ENCODE measurements around the gene ARHGDIB.

Gene ARHGDIB

GRCh38 chr12:14942196-14942931, 19.0 kb downstream of the ARHGDIB start:
- DNase-seq (ENCODE audit: insufficient read length, low spot score) = no peak
- peak; percentile 38 for FAIRE-seq
- TF ChIP-seq SPI1 (IDR thresholded peaks at IDR 0.05; ENCODE audit: low read depth, low read length) (no peak), POLR2A (IDR thresholded peaks at IDR 0.05; ENCODE audit: low read depth, low read length) (no peak), POU2F2 (IDR thresholded peaks at IDR 0.05; ENCODE audit: low read depth, low read length) (no peak), POLR2AphosphoS5 (IDR thresholded peaks at IDR 0.05; ENCODE audit: low read depth, low read length) (no peak), PAX5 (IDR thresholded peaks at IDR 0.05; ENCODE audit: insufficient read depth, low read length, severe bottlenecking) (no peak), TAF1 (IDR thresholded peaks at IDR 0.05; ENCODE audit: low read depth, low read length) (no peak)

DNA sequence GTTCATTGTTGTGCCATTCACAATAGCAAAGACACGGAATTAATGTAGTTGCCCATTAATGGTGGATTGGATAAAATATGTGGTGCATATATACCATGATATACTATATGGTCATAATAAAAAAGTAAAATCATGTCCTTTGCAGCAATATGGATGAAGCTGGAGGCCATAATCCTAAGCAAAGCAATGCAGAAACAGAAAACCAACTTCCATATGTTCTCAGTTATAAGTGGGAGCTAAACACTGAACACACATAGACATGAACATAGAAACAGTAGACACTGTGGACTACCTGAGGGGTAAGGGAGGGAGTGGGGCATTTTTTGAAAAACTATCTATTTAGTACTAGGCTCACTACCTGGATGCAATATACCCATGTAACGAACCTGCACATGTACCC, 20.0 kb downstream of the ARHGDIB start:
- 0 out of 2 replicates have a peak, but pooled peaks have one; percentile 15 for TF ChIP-seq POLR2A (IDR thresholded peaks at IDR 0.05; ENCODE audit: low read depth, low read length)
- peak; percentile 54; the same call in 1 of the 2 replicates for TF ChIP-seq POLR2AphosphoS5 (IDR thresholded peaks at IDR 0.05; ENCODE audit: low read depth, low read length)
- no peak for TF ChIP-seq SPI1 (IDR thresholded peaks at IDR 0.05; ENCODE audit: low read depth, low read length)
- peak; percentile 9 for FAIRE-seq
- DNase-seq (ENCODE audit: insufficient read length, low spot score) = no peak

GRCh38 chr12:14938301-14938700, 23.1 kb downstream of the ARHGDIB start, which contains the start of gene ERP27:
Gene ERP27 (minus strand): TSS chr12:14938537. CDS start chr12:14938508, 29 bp downstream.
- FAIRE-seq = no peak
- TF ChIP-seq POU2F2 (IDR thresholded peaks at IDR 0.05; ENCODE audit: low read depth, low read length) (no peak), SPI1 (IDR thresholded peaks at IDR 0.05; ENCODE audit: low read depth, low read length) (no peak), TAF1 (IDR thresholded peaks at IDR 0.05; ENCODE audit: low read depth, low read length) (no peak), POLR2A (IDR thresholded peaks at IDR 0.05; ENCODE audit: low read depth, low read length) (no peak), POLR2AphosphoS5 (IDR thresholded peaks at IDR 0.05; ENCODE audit: low read depth, low read length) (no peak), PAX5 (IDR thresholded peaks at IDR 0.05; ENCODE audit: insufficient read depth, low read length, severe bottlenecking) (no peak)
- no peak for DNase-seq (ENCODE audit: insufficient read length, low spot score)

DNA sequence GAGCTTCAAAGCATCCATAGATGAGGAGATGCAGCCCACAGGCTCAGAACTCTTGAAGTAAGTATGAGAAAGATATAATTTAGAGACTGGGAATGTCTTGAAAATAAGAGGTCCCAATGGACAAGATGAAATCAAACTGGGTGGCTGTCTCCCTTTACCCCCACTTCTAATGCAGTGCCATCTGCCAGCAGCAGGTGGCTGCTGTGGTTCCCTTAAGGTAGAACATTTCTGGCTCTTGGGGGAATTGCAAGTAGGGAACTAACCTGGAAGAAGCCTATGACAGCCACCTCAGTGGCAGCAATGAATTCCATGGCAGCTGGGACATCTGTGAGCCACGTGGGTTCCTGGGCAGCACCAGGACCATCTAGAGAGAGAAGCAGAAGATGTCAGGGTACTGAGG, 23.7 kb downstream of the ARHGDIB start:
- FAIRE-seq = no peak
- no peak for DNase-seq (ENCODE audit: insufficient read length, low spot score)
- TF ChIP-seq PAX5 (IDR thresholded peaks at IDR 0.05; ENCODE audit: insufficient read depth, low read length, severe bottlenecking) (no peak), POU2F2 (IDR thresholded peaks at IDR 0.05; ENCODE audit: low read depth, low read length) (no peak), POLR2A (IDR thresholded peaks at IDR 0.05; ENCODE audit: low read depth, low read length) (no peak)

GRCh38 chr12:14937014-14937413, 24.4 kb downstream of the ARHGDIB start:
- TF ChIP-seq POU2F2 (IDR thresholded peaks at IDR 0.05; ENCODE audit: low read depth, low read length) (no peak), POLR2A (IDR thresholded peaks at IDR 0.05; ENCODE audit: low read depth, low read length) (no peak), PAX5 (IDR thresholded peaks at IDR 0.05; ENCODE audit: insufficient read depth, low read length, severe bottlenecking) (no peak), TAF1 (IDR thresholded peaks at IDR 0.05; ENCODE audit: low read depth, low read length) (no peak), SPI1 (IDR thresholded peaks at IDR 0.05; ENCODE audit: low read depth, low read length) (no peak), POLR2AphosphoS5 (IDR thresholded peaks at IDR 0.05; ENCODE audit: low read depth, low read length) (no peak)
- FAIRE-seq = no peak
- no peak for DNase-seq (ENCODE audit: insufficient read length, low spot score)

GRCh38 chr12:14936224-14936861, 25.1 kb downstream of the ARHGDIB start:
- FAIRE-seq = no peak
- no peak for TF ChIP-seq POLR2AphosphoS5 (IDR thresholded peaks at IDR 0.05; ENCODE audit: low read depth, low read length)
- no peak for TF ChIP-seq POLR2A (IDR thresholded peaks at IDR 0.05; ENCODE audit: low read depth, low read length)
- no peak for TF ChIP-seq PAX5 (IDR thresholded peaks at IDR 0.05; ENCODE audit: insufficient read depth, low read length, severe bottlenecking)
- no peak for TF ChIP-seq POU2F2 (IDR thresholded peaks at IDR 0.05; ENCODE audit: low read depth, low read length)
- no peak for TF ChIP-seq SPI1 (IDR thresholded peaks at IDR 0.05; ENCODE audit: low read depth, low read length)
- TF ChIP-seq TAF1 (IDR thresholded peaks at IDR 0.05; ENCODE audit: low read depth, low read length) = no peak
- no peak for DNase-seq (ENCODE audit: insufficient read length, low spot score)

DNA sequence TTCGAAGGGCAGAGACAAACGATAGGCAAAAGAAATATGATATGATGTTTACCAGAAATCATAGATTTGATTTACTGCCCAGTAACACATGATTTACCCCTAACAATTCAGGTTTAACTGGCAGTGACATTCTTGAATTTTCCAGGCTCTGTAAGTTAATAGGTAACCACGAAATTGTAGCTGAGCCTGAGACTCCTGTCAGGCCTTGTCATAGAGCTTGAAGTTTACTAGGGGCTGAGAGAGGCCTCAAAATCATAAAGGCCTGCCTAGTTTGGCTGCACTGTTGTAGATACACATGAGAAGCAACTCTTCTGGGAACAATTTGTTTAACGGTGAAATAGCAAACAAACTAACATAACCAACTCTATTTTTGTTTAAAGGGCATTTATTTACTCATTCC, 26.4 kb downstream of the ARHGDIB start:
- no peak for TF ChIP-seq SPI1 (IDR thresholded peaks at IDR 0.05; ENCODE audit: low read depth, low read length)
- no peak for TF ChIP-seq PAX5 (IDR thresholded peaks at IDR 0.05; ENCODE audit: insufficient read depth, low read length, severe bottlenecking)
- TF ChIP-seq POLR2A (IDR thresholded peaks at IDR 0.05; ENCODE audit: low read depth, low read length) = no peak
- DNase-seq (ENCODE audit: insufficient read length, low spot score) (no peak), FAIRE-seq (no peak)

GRCh38 chr12:14934511-14934910, 26.9 kb downstream of the ARHGDIB start:
- no peak for FAIRE-seq

GRCh38 chr12:14931791-14932560, 29.4 kb downstream of the ARHGDIB start:
- no peak for DNase-seq (ENCODE audit: insufficient read length, low spot score)
- no peak for TF ChIP-seq POU2F2 (IDR thresholded peaks at IDR 0.05; ENCODE audit: low read depth, low read length)
- TF ChIP-seq SPI1 (IDR thresholded peaks at IDR 0.05; ENCODE audit: low read depth, low read length) = no peak
- TF ChIP-seq PAX5 (IDR thresholded peaks at IDR 0.05; ENCODE audit: insufficient read depth, low read length, severe bottlenecking) = no peak
- TF ChIP-seq POLR2A (IDR thresholded peaks at IDR 0.05; ENCODE audit: low read depth, low read length) = no peak
- TF ChIP-seq TAF1 (IDR thresholded peaks at IDR 0.05; ENCODE audit: low read depth, low read length) = no peak
- no peak for TF ChIP-seq POLR2AphosphoS5 (IDR thresholded peaks at IDR 0.05; ENCODE audit: low read depth, low read length)
- no peak for FAIRE-seq

More at GRCh38 chr12:14934511-14934910, 26.9 kb downstream of the ARHGDIB start:
- no peak for DNase-seq (ENCODE audit: insufficient read length, low spot score)
- no peak for TF ChIP-seq POLR2AphosphoS5 (IDR thresholded peaks at IDR 0.05; ENCODE audit: low read depth, low read length)
- TF ChIP-seq SPI1 (IDR thresholded peaks at IDR 0.05; ENCODE audit: low read depth, low read length) = no peak
- TF ChIP-seq PAX5 (IDR thresholded peaks at IDR 0.05; ENCODE audit: insufficient read depth, low read length, severe bottlenecking) = no peak
- TF ChIP-seq POU2F2 (IDR thresholded peaks at IDR 0.05; ENCODE audit: low read depth, low read length) = no peak
